ENCODE data around the gene EEF1AKMT3.

EEF1AKMT3 gene

DNA sequence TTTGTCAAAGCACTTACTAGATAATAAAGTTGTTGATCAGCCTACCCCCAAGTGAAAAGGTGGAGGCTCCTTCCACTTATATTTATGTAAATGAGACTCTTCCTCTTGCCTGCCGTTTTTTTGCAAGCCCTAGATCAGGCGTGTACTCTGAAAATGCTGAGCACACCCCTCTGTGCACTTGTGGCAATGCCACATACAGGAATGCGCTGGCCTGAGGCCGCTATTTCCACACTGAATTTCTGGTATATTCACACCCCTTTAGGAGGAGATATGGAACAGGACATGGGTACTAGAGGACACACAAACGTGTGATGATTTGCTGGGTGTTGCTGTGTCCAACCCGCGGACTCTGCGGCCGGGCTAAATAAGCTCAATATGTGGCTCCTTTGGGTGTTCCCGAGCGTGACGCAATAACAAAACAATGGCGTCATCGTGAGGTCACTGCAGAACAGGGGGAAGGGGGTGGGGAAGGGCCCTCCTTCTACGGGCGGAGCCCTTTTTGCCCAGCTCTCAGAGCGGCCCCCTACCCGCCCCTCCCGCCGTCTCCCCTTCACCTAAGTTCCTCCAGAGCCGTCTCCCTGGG is 28.1 kb upstream of the EEF1AKMT3 start:
- no peak for TF ChIP-seq EZH2phosphoT487 (IDR thresholded peaks at IDR 0.05; ENCODE audit: low read length)
- Histone ChIP-seq H3K4me1 (ENCODE audit: low read length) (peaks cover 28% of the 10 kb centered on the region), H3K4me2 (ENCODE audit: low read depth, low read length) (peak overlapping the region; percentile 34), H3F3A (ENCODE audit: insufficient read depth, low read length) (peaks cover 42% of the 10 kb centered on the region), H3K9me2 (replicated peaks; ENCODE audit: insufficient read depth, low read length) (no peaks in the 10 kb centered on the region), H3K9ac (ENCODE audit: low read length) (peak overlapping the region; percentile 87), H3K27ac (ENCODE audit: low read length) (peak overlapping the region; percentile 75), H2AFZ (ENCODE audit: low read length) (peak overlapping the region; percentile 56), H3K4me3 (ENCODE audit: low read length) (peak overlapping the region; percentile 82), H3K27me3 (replicated peaks; ENCODE audit: insufficient read depth, low read length) (no peaks in the 10 kb centered on the region), H3K79me2 (ENCODE audit: low read length) (peaks cover 43% of the 10 kb centered on the region), H3K36me3 (replicated peaks; ENCODE audit: insufficient read depth, low read length) (0 out of 2 replicates have a peak, but pooled peaks cover 7% of the 10 kb centered on the region), H3K9me3 (replicated peaks; ENCODE audit: insufficient read depth, low read length) (no peaks in the 10 kb centered on the region), H4K20me1 (ENCODE audit: insufficient read depth, low read length) (no peaks in the 10 kb centered on the region; the same call in 1 of the 2 replicates)
- DNase-seq, result peak; percentile 51

DNA sequence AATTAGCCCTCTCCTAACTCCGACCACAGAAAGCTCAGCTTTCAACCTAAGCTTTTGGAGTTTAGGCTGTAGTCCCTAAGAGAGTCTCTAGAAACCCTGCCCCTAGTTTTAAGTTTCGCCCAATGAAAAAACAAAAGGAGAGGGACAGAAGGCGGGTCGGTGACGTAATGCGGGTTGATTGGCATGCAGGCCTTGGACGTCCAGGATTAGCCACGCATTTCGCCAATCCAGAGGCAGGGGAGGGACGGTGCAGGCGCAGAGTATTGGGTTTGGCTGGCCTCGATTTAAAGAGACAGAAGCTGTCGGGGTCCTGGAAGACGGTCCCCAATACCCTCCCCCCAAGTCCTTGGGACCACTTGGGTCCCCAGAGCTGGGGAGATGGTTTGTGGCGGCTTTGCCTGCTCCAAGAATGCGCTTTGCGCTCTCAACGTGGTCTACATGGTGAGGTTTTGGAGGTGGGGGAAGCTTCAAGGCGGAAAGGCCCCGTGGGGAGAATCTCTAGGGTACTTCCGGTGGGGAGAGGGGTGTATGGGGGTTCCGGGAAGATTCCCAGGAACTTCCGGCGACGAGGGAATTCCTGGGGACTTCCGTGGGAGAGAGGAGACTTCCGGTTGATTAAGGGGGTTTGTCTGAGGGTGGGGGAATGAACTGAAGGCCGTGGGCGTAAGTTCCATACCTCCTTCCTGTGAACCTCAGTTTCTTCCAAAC is 27.5 kb upstream of the EEF1AKMT3 start, which contains the start of gene TSPAN31:
Gene TSPAN31, plus strand, starts transcription at position 263 of the 708 bp plus-strand sequence. Its CDS starts 116 bp downstream, at position 379.
- peaks cover 28% of the 10 kb centered on the region for H3K4me1 ChIP-seq (ENCODE audit: low read length)
- no peaks in the 10 kb centered on the region for H4K20me1 ChIP-seq (ENCODE audit: insufficient read depth, low read length)
- H3K4me2 ChIP-seq (ENCODE audit: low read depth, low read length), result peak within 1 kb of the TSS; percentile 89
- peak within 1 kb of the TSS; percentile 82 for H3K4me3 ChIP-seq (ENCODE audit: low read length)
- TF ChIP-seq EZH2phosphoT487 (IDR thresholded peaks at IDR 0.05; ENCODE audit: low read length) (no peak), EZH2 (optimal IDR thresholded peaks at IDR 0.05; ENCODE audit: low read depth, low read length) (no peak)
- TF ChIP-seq, protein P1, sequence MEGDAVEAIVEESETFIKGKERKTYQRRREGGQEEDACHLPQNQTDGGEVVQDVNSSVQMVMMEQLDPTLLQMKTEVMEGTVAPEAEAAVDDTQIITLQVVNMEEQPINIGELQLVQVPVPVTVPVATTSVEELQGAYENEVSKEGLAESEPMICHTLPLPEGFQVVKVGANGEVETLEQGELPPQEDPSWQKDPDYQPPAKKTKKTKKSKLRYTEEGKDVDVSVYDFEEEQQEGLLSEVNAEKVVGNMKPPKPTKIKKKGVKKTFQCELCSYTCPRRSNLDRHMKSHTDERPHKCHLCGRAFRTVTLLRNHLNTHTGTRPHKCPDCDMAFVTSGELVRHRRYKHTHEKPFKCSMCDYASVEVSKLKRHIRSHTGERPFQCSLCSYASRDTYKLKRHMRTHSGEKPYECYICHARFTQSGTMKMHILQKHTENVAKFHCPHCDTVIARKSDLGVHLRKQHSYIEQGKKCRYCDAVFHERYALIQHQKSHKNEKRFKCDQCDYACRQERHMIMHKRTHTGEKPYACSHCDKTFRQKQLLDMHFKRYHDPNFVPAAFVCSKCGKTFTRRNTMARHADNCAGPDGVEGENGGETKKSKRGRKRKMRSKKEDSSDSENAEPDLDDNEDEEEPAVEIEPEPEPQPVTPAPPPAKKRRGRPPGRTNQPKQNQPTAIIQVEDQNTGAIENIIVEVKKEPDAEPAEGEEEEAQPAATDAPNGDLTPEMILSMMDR (IDR thresholded peaks at IDR 0.05; ENCODE audit: low read length), result no peak
- H3K9me2 ChIP-seq (replicated peaks; ENCODE audit: insufficient read depth, low read length), result no peaks in the 10 kb centered on the region
- peak; percentile 98 for DNase-seq
- H3K27me3 ChIP-seq (replicated peaks; ENCODE audit: insufficient read depth, low read length), result no peaks in the 10 kb centered on the region
- H3K36me3 ChIP-seq (replicated peaks; ENCODE audit: insufficient read depth, low read length), result 0 out of 2 replicates have a peak, but pooled peaks cover 7% of the 10 kb centered on the region
- peak within 1 kb of the TSS; percentile 75 for H3K27ac ChIP-seq (ENCODE audit: low read length)
- no peaks in the 10 kb centered on the region for H3K9me3 ChIP-seq (replicated peaks; ENCODE audit: insufficient read depth, low read length)
- H3F3A ChIP-seq (ENCODE audit: insufficient read depth, low read length), result peaks cover 42% of the 10 kb centered on the region
- H3K9ac ChIP-seq (ENCODE audit: low read length), result peak within 1 kb of the TSS; percentile 87
- H3K79me2 ChIP-seq (ENCODE audit: low read length), result peaks cover 43% of the 10 kb centered on the region
- peak within 1 kb of the TSS; percentile 56 for H2AFZ ChIP-seq (ENCODE audit: low read length)

DNA sequence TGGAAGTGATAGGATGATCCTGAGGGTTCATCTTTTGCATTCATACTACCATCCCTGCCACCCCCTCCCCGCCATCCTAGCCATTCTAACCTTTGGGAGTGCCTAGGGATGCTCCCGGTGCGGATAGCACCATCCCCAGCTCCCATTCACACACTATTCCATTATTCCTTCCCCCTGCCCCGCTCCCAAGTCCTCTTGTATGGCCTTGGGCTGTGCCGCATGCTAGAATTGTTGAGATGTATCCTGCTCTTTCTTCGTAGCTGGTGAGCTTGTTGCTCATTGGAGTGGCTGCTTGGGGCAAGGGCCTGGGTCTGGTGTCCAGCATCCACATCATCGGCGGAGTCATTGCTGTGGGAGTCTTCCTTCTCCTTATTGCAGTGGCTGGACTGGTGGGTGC is 26.9 kb upstream of the EEF1AKMT3 start:
- Histone ChIP-seq H3K9me2 (replicated peaks; ENCODE audit: insufficient read depth, low read length) (no peaks in the 10 kb centered on the region), H3K9ac (ENCODE audit: low read length) (peak overlapping the region; percentile 87), H3K27ac (ENCODE audit: low read length) (peak overlapping the region; percentile 75; the same call in 1 of the 2 replicates), H3K79me2 (ENCODE audit: low read length) (peaks cover 42% of the 10 kb centered on the region), H3K27me3 (replicated peaks; ENCODE audit: insufficient read depth, low read length) (no peaks in the 10 kb centered on the region), H3K9me3 (replicated peaks; ENCODE audit: insufficient read depth, low read length) (no peaks in the 10 kb centered on the region), H3K36me3 (replicated peaks; ENCODE audit: insufficient read depth, low read length) (peaks cover 7% of the 10 kb centered on the region; the same call in 1 of the 2 replicates), H3F3A (ENCODE audit: insufficient read depth, low read length) (peaks cover 42% of the 10 kb centered on the region), H3K4me3 (ENCODE audit: low read length) (peak overlapping the region; percentile 82), H2AFZ (ENCODE audit: low read length) (no peak overlapping the region), H3K4me2 (ENCODE audit: low read depth, low read length) (peak overlapping the region; percentile 89), H3K4me1 (ENCODE audit: low read length) (peaks cover 26% of the 10 kb centered on the region), H4K20me1 (ENCODE audit: insufficient read depth, low read length) (no peaks in the 10 kb centered on the region)
- no peak for DNase-seq
- no peak for TF ChIP-seq EZH2 (optimal IDR thresholded peaks at IDR 0.05; ENCODE audit: low read depth, low read length)

DNA sequence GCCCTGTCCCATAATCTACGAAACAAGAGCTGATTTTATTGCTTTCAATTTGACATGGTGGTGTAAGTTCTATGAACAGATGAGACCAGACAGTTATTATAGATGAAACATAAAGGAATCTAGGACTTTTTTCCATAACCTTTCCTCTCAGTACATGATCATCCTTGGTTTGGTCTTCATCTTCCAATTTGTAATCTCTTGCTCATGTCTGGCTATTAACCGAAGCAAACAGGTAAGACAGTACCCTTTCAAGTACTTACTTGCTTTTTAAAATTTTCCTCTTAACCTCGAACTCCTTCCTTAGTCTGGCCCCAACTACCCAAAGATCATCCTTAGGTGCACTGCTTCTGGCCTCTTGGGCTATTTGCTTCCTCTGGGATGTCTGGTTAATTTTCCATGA is 26.4 kb upstream of the EEF1AKMT3 start:
- Histone ChIP-seq H3K36me3 (replicated peaks; ENCODE audit: insufficient read depth, low read length) (peaks cover 7% of the 10 kb centered on the region; the same call in 1 of the 2 replicates), H3K79me2 (ENCODE audit: low read length) (peaks cover 42% of the 10 kb centered on the region), H4K20me1 (ENCODE audit: insufficient read depth, low read length) (no peaks in the 10 kb centered on the region), H3F3A (ENCODE audit: insufficient read depth, low read length) (peaks cover 41% of the 10 kb centered on the region), H2AFZ (ENCODE audit: low read length) (no peak overlapping the region), H3K27me3 (replicated peaks; ENCODE audit: insufficient read depth, low read length) (no peaks in the 10 kb centered on the region), H3K27ac (ENCODE audit: low read length) (no peak overlapping the region), H3K4me2 (ENCODE audit: low read depth, low read length) (peak overlapping the region; percentile 89; the same call in 1 of the 2 replicates), H3K9me2 (replicated peaks; ENCODE audit: insufficient read depth, low read length) (no peaks in the 10 kb centered on the region), H3K4me3 (ENCODE audit: low read length) (peak overlapping the region; percentile 82), H3K9ac (ENCODE audit: low read length) (no peak overlapping the region; the same call in 1 of the 2 replicates), H3K4me1 (ENCODE audit: low read length) (peaks cover 26% of the 10 kb centered on the region), H3K9me3 (replicated peaks; ENCODE audit: insufficient read depth, low read length) (no peaks in the 10 kb centered on the region)
- TF ChIP-seq, protein P1 (IDR thresholded peaks at IDR 0.05; ENCODE audit: low read length), result no peak
- TF ChIP-seq EZH2 (optimal IDR thresholded peaks at IDR 0.05; ENCODE audit: low read depth, low read length) (no peak), EZH2phosphoT487 (IDR thresholded peaks at IDR 0.05; ENCODE audit: low read length) (no peak)
- no peak for DNase-seq

Measured in MM.1S (cell line).